Posterior vena cava (tissue), 2 donors: Measurements from ENCODE around the gene FAM83G. TPM values are rescaled to one million over a fixed set of nuclear protein-coding genes. Genes with fewer than 3 reads are reported as not detected.

Experiments used
- total RNA-seq, 2 donors: library from RNA; stranded (reverse); fragmentation: NEBNext Ultra II Directional; extraction: Animal tissue kit (Norgen Biotek cat#: 25700); gene quantifications; one replicate each; pipeline ENCODE4 v1.2.1, GENCODE V29; 2021
- donor health status: DM: yes; HTN: yes; CAD: no.
- donor health status: DM: yes; HTN: yes; CAD: no.

Gene FAM83G
- total RNA-seq, 2 donors from 2014 or later, result 2.8 to 10.9 TPM

Other genes with a start within 250 kb of the FAM83G start
- 10 to 100 TPM; 26.7 to 29.4 TPM for gene TVP23B, start 223.6 kb downstream of the FAM83G start, total RNA-seq
- 10 to 100 TPM; 21.1 to 21.5 TPM for gene PRPSAP2, start 146.6 kb downstream of the FAM83G start, total RNA-seq
- gene SLC5A10, start 52.6 kb downstream of the FAM83G start, total RNA-seq, result not detected
- 1 to 10 TPM; 4.0 to 6.8 TPM for gene GRAP, start 42.2 kb upstream of the FAM83G start, total RNA-seq
- 1 to 10 TPM; 5.0 to 5.3 TPM for gene GRAPL, start 122.8 kb upstream of the FAM83G start, total RNA-seq
- 10 to 100 TPM; 50.7 to 67.6 TPM for gene EPN2, start 232.6 kb upstream of the FAM83G start, total RNA-seq